GM10847 (cell line): Measurements from ENCODE around the gene SLC38A8.

Source experiments
- POLR2A ChIP-seq: IDR thresholded peaks from 2 replicates; pipeline ENCODE4 v1.6.1; 2011; ENCODE audit not compliant: insufficient read length; ENCODE audit errors: extremely low read depth

SLC38A8 gene

DNA sequence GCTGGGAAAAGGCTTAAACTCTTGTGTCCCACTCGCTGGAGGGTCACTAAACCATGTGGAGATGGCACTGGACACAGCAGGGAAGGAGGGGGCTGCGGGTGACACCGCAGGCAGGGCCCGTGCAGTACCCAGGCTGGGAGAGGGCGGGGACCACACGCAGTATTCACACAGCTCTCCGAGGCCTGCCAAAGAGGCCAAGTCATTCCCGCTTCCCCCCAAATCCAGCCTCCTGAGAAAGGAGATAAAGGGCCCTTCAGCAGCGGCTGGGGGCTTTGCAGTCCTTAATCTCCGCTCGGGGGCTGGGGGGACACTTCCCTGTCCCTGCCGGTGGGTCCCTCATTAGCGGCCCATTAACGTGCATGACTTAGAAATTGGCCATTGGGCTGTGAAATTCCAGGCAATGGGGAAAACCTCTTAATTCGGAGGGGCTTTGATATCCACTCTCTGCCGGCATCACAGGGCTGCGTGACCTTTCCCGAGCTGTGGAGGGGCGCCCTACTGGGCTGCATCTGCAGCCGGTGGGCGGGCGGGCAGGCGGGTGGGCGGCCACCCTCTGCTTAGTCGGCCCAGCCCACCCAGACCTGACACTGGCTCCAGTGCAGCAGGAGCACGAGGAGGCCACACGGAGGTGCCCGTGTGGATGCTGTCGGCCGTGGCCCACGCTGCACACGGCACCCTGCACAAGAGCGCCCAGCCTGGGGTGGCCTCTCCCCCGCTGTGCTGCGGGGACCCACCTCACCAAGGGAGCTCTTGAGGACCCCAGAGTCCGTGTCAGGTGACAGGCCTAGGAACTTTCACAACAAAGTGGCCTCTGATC is 2.6 kb upstream of the SLC38A8 start:
- no peak for TF ChIP-seq POLR2A

GRCh38 chr16:84044118-84044488 is 1.5 kb upstream of the SLC38A8 start:
- no peak for TF ChIP-seq POLR2A

DNA sequence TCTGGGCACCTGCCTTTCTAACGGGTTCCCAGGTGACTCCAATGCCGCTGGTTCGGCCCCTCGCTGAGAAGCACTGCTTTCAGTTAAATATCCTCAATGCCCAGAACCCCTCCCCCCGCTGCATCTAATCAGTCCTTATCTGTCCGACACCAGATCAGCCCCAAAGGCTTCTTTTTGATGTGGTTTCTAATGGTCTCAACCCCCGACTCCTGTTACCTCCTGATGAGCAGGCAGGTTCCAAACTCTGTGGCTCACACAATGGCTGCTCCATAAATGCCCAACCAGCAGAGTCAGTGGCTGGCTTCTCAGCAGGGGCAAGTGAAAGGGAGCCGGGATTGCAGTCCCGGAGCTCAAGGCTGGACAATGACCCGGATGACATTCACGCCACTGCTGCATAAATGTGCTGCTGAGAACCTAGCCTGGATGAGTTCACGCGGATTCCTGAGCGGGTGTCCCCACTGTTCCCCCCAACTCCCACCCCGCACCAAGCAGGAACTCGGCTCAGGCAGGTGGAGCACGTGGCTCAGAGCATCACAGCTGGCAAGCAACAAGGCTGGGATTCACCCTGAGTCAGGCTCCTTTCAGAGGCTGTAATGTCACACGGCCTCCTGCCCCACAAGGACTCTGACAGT is 1.0 kb upstream of the SLC38A8 start:
- TF ChIP-seq POLR2A, result no peak

GRCh38 chr16:84042879-84043485 is 387 bp upstream of the SLC38A8 start:
- no peak for TF ChIP-seq POLR2A

- no peak for TF ChIP-seq POLR2A
Observed at GRCh38 chr16:84041881-84042280, 714 bp downstream of the SLC38A8 start.

DNA sequence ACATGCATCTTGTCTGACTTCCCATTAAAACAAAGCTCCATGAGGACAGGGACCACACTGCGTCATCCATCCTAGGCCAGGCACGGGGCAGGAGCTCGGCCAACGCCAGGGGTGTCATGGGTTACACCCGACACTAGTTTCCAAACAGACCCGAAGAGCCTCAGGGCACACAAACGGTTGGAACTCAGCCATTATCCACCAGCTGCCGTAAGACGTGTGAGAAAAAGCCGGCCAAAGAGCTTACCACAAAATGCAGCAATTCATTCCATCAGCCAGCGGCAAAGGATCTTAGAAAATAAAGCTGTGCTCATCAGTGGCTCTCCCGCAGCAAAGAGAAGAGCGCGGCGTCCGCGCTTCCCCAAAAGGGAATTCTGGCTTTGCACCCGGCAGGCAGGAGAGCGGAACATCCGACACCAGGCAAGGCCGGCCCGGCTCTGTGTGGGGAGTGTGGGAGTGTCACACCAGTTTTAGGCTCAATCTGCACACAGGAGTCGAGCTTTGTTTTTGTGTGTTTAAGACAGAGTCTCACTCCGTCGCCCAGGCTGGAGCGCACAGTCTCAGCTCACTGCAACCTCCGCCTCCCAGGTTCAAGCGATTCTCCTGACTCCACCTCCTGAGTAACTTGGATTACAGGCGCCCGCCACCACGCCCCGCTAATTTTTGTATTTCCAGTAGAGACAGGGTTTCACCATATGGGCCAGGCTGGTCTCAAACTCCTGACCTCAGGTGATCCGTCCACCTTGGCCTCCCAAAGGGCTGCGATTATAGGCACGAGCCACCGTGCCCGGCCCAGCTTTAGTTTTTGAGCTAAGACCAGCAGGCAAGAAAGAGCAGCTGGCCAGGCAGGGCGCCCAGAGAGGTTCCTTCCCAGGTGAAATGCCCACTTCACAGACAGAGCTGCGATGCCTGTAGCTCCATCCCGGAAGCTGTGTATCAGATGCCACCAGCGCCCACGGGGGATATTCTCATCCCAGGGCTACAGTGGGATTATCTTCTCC is 1.5 kb downstream of the SLC38A8 start:
- TF ChIP-seq POLR2A, result no peak

GRCh38 chr16:84040226-84040822 is 2.3 kb downstream of the SLC38A8 start:
- TF ChIP-seq POLR2A, result no peak

GRCh38 chr16:84039696-84040095 is 2.9 kb downstream of the SLC38A8 start:
- TF ChIP-seq POLR2A, result no peak

- no peak for TF ChIP-seq POLR2A
Observed at GRCh38 chr16:84038469-84038868, 4.1 kb downstream of the SLC38A8 start.

DNA sequence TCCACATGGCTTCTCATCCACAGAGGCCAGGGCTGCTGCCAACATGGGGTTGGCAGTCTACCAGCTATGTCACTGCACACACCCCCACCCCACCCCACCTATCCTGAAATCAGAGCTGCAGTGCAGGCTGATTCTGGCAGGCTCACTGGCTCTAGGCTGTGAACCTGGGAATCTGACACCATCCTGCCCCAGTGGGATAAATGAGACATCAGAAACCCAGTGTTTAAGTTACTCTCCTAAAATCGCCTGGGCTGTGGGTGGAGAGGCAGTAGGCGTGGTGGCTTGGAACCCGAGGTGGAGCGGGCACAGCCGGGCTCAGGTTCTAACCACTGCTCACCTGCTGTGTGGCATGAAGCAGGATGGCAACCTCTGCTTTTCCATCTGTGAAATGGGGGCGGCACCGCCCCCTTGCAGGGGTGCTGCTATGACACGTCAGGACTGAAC is 5.6 kb downstream of the SLC38A8 start:
- TF ChIP-seq POLR2A, result no peak

GRCh38 chr16:84036131-84036530 is 6.5 kb downstream of the SLC38A8 start:
- no peak for TF ChIP-seq POLR2A

GRCh38 chr16:84034516-84034915 is 8.1 kb downstream of the SLC38A8 start:
- no peak for TF ChIP-seq POLR2A

DNA sequence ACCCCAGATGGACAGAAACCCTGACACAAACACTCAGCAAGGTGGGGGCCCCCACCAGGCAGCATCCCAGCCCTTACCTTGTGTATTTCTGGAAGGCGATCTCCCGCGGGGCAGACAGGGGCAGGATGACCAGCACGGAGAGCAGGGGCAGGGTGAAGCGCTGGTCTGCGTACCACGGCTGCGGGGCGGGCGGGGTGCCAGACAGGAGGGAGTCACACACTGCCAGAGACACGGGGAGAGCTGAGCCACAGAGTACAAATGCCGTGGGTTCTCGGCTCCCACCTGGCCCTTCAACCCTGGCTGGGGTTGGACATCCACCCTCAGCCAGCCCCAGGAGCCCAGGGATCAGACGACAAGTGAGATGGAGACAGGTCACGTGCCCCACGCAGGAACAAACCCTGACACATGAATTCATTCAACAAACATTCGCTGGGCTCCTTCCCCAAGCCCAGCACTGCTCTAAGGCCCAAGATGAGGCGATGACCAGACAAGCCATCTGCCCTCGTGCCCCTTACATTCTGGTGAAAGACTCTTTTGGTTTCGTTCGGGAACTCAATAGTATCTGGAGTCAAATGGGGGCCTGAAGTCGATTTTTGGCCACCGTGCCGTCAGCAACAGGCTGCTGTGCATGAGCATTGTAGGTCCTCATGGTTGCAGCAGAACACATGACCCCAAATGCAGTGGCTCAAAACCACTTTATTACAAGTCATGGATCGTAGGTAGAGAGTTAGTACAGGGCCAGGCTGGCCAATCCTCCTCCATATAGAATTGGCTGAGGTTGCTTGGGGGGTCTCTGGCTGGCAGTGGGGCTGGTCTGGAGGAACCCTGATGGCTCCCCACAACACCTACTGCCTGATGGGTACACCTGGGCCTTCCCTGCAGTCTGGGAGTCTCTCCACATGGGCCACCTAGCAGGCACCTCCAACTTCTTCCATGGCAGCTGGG is 9.1 kb downstream of the SLC38A8 start:
- no peak for TF ChIP-seq POLR2A
